Mucosa of descending colon (tissue), 3 donors: ENCODE measurements around the gene HOXD12. TPM values are rescaled to one million over a fixed set of nuclear protein-coding genes. Genes with fewer than 3 reads are reported as not detected.

Experiments
- ATAC-seq: fragments of 200-7000 bp; cut with Tn5 transposase; one replicate; pipeline ENCODE4 v1.9.1; 2020; ENCODE audit warnings: mild to moderate bottlenecking, moderate library complexity
- DNase-seq, 3 donors: peaks; one replicate each; pipeline ENCODE4 v3.0.0-alpha.2; 2020
- H3K36me3 ChIP-seq: fragments of 200-600 bp; one replicate; pipeline ENCODE4 v1.8.0; 2021; ENCODE audit warnings: low read depth, mild to moderate bottlenecking
- H3K4me1 ChIP-seq: fragments of 200-600 bp; one replicate; pipeline ENCODE4 v1.8.0; 2021; ENCODE audit warnings: low read depth, mild to moderate bottlenecking
- H3K4me3 ChIP-seq: fragments of 200-600 bp; one replicate; pipeline ENCODE4 v1.8.0; 2021; ENCODE audit warnings: mild to moderate bottlenecking
- H3K9me3 ChIP-seq: fragments of 200-600 bp; one replicate; pipeline ENCODE4 v1.8.0; 2021; ENCODE audit warnings: mild to moderate bottlenecking
- intact Hi-C, 2 donors: fragments of 100-400 bp; cut with DNase I in 1 of 2; cut with micrococcal nuclease in 1 of 2; formaldehyde crosslinking; loops; one replicate each; pipeline versions ENCODE4 v1.11.0 to v1.11.1; 2022; cut with DNase I, micrococcal nuclease
- total RNA-seq, 3 donors: library from RNA; stranded (reverse); fragmentation: NEBNext Ultra II Directional in 2 of 3; extraction: Animal tissue kit (Norgen Biotek cat#: 25700) in 2 of 3; gene quantifications; one replicate each; pipeline versions ENCODE4 v1.2.1 to v1.2.4, GENCODE V29; 2021 to 2023
- TF ChIP-seq, protein P1 (sequence below): fragments of 200-600 bp; IDR thresholded peaks from one replicate; pipeline ENCODE4 v1.8.0; 2022; ENCODE audit warnings: antibody characterized with exemption, mild to moderate bottlenecking
- donor health status: DM: no; HTN: no; CAD: no; lungs with moderate emphysema.
- donor health status: DM: no; HTN: no; CAD: no.
- donor health status: DM: no; HTN: yes; CAD: no.

The HOXD12 gene
- total RNA-seq, 3 donors from 2014 or later = not detected

DNA sequence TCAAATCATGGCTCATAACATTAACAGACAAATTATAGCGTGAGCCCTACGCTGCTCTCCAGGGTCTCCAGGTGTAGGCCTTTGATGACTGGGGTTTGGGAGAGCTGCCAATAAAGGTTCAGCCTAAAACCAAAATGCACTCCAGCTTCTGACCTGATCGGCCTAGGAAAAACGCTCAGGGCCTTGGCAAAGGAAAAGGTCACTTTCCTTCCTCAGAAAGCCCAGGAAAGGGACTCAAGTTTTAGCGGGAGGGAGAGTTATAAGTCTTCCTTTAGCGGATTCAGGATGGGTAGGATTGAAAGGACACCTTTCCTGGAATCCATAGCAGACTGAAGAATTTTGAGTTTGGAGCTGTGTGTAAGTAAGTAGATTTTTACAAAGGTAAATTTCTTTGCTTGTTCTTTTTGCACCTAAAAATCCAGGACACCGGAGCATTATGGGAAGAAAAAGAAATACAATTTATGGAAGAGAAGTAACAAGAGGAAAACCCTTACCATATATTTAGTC is 24.6 kb upstream of the HOXD12 start:
- H3K4me1 ChIP-seq = peaks cover 3% of the 10 kb centered on the region
- ATAC-seq (no peak), DNase-seq (no peak)
- H3K4me3 ChIP-seq = no peak overlapping the region
- no peaks in the 10 kb centered on the region for H3K36me3 ChIP-seq
- no peaks in the 10 kb centered on the region for H3K9me3 ChIP-seq
- intact Hi-C loops = no loop called here
- TF ChIP-seq, protein P1, sequence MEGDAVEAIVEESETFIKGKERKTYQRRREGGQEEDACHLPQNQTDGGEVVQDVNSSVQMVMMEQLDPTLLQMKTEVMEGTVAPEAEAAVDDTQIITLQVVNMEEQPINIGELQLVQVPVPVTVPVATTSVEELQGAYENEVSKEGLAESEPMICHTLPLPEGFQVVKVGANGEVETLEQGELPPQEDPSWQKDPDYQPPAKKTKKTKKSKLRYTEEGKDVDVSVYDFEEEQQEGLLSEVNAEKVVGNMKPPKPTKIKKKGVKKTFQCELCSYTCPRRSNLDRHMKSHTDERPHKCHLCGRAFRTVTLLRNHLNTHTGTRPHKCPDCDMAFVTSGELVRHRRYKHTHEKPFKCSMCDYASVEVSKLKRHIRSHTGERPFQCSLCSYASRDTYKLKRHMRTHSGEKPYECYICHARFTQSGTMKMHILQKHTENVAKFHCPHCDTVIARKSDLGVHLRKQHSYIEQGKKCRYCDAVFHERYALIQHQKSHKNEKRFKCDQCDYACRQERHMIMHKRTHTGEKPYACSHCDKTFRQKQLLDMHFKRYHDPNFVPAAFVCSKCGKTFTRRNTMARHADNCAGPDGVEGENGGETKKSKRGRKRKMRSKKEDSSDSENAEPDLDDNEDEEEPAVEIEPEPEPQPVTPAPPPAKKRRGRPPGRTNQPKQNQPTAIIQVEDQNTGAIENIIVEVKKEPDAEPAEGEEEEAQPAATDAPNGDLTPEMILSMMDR = no peak

DNA sequence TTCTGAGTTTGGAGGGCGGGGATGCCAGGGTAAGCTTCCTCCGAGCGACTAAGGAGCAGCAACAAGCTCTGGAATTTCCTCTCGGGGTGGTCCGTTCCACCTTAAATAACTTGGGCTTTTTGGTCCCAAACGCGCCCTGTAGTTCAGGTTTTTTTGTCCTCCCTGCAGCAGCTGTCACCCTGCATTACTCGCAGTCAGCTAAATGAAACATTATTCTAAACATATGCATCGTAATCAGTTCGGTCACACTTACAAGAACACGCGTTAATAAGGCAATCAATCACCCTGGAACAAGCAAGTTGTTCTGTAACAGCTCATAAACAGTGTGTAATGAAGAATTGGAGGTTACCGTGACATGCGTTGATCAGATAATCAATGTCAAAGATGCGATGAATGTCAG is 24.1 kb upstream of the HOXD12 start:
- no peak overlapping the region for H3K4me3 ChIP-seq
- no peaks in the 10 kb centered on the region for H3K9me3 ChIP-seq
- DNase-seq = no peak
- no peak for ATAC-seq
- intact Hi-C loops = no loop called here
- H3K36me3 ChIP-seq = no peaks in the 10 kb centered on the region
- peaks cover 4% of the 10 kb centered on the region for H3K4me1 ChIP-seq
- TF ChIP-seq, protein P1 = no peak

DNA sequence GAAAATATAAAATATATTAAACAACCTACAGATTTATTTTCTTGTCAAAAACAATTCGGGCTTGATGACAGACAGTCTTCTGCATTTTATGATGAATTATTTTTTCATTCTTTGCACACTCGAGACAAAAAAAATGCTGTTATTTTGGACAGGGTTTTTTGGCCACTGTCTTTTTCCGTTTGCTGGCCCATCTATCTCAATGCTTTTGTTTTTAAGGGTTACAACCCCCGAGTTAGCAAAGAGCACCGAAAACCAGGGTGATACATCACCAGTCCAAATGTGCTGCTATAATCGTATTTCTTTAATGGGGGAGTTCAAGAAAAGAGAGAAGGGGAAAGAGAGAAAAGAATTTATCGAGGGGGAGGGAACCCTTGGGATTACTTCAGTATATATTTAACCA is 23.5 kb upstream of the HOXD12 start:
- intact Hi-C loops = no loop called here
- Histone ChIP-seq H3K4me1 (peaks cover 6% of the 10 kb centered on the region), H3K9me3 (no peaks in the 10 kb centered on the region), H3K36me3 (no peaks in the 10 kb centered on the region), H3K4me3 (no peak overlapping the region)
- DNase-seq (no peak), ATAC-seq (no peak)
- TF ChIP-seq, protein P1 = no peak

DNA sequence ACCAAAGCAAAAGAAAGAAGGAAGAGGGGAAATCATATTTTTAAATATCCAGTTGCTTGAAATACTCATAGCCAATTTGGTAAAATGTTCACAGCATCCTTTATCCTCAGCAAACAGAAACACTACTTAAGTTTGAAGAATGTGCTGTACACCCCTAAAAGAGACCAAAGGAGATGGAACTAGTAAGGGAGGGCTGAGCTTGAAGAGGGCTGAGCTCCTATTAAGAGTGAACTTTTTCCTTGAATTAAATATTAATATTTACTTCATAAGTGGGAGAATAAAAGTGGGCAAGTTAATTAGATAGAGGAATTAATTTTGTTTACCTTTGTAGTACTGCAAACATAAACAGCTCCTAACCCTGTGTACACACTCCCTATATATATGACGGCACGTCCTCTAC is 22.8 kb upstream of the HOXD12 start:
- intact Hi-C loops = no loop called here

DNA sequence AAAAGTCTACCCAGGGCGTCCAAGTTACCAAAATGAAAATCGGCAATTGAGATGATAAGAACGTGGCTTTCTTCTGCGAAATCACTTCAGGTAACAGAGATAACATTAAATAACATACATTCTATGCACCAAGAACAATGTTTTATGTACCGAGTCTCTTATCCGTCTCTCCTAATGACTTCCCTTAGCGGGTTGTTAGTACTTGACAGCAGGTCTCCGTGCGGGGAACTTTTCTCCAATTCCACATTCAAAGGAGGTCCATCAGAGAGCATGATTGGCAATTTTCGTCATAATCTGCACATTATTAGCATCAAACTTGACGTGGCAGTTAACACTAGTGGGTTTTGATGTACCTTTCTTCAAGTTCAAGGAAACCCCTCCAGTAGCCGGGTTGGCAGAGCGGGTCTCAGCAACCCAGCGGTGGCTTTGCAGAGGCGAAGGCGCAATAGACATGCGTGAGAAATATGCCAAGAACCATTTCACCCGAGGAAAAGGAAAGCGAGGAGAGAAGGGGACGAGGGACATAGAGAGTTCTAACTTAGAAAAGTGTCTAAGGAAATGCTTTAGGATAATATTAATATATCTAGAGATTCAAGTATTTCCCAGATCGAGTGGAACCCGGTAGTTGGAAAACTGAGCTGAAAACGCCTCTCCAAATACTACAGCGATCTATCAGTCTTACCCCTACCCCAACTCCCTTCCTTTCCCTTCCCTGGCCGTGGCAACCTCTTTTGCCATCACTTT is 20.9 kb upstream of the HOXD12 start:
- DNase-seq = no peak
- TF ChIP-seq, protein P1 = no peak
- H3K36me3 ChIP-seq = no peaks in the 10 kb centered on the region
- H3K4me3 ChIP-seq = no peak overlapping the region
- no peaks in the 10 kb centered on the region for H3K9me3 ChIP-seq
- H3K4me1 ChIP-seq = peaks cover 15% of the 10 kb centered on the region
- ATAC-seq = no peak
- intact Hi-C loops = no loop called here

More for the DNA sequence above, 22.8 kb upstream of the HOXD12 start:
- no peak for ATAC-seq
- DNase-seq = no peak
- H3K9me3 ChIP-seq = no peaks in the 10 kb centered on the region
- no peaks in the 10 kb centered on the region for H3K36me3 ChIP-seq
- H3K4me3 ChIP-seq = no peak overlapping the region
- H3K4me1 ChIP-seq = peaks cover 6% of the 10 kb centered on the region
- TF ChIP-seq, protein P1 = no peak
